IMR-90 (cell line): ENCODE measurements around the gene CASK. TPM values are rescaled to one million over a fixed set of nuclear protein-coding genes. Genes with fewer than 3 reads are reported as not detected.
A peak's percentile ranks its signal among the peaks of the same experiment; 100 is the strongest.

Source experiments
- ATAC-seq: fragments of 200-7000 bp; cut with Tn5 transposase; 2 replicates; pipeline ENCODE4 v1.9.1; 2020; ENCODE audit warnings: low read depth, mild to moderate bottlenecking, moderate library complexity
- BruUV-seq: library from RNA; stranded (reverse); fragments of 400-500 nt; replicated peaks from 2 replicates; lab custom pipeline; 2021; lab: Mats Ljungman, UMichigan
- CTCF ChIA-PET: fragments of 300-600 bp; formaldehyde crosslinking; extraction: SDS; loops from one replicate; lab custom pipeline; 2021; ENCODE audit warnings: antibody characterized with exemption; lab: Yijun Ruan, JAX
- POLR2A ChIA-PET: fragments of 300-600 bp; sonication (Branson Sonifier 250); formaldehyde crosslinking; loops from one replicate; lab custom pipeline; 2022; ENCODE audit warnings: antibody characterized with exemption; ENCODE audit not compliant: unreplicated experiment; lab: Charles Lee
- DNase-seq: peaks from one replicate; pipeline ENCODE4 v3.0.0; 2013
- H2AFZ ChIP-seq: replicated peaks from 2 replicates; pipeline ENCODE3; 2013; ENCODE audit warnings: low read length, mild to moderate bottlenecking; ENCODE audit not compliant: poor library complexity
- H2AK5ac ChIP-seq: 2 replicates; pipeline ENCODE4 v1.6.1; 2013; ENCODE audit warnings: low read depth, low read length, inconsistent platforms
- H2AK9ac ChIP-seq: replicated peaks from 2 replicates; pipeline ENCODE3; 2013; ENCODE audit warnings: mild to moderate bottlenecking, low read depth, low read length, moderate library complexity; ENCODE audit not compliant: poor library complexity
- H2BK120ac ChIP-seq: 2 replicates; pipeline ENCODE4 v1.6.1; 2013; ENCODE audit warnings: low read depth, low read length, inconsistent platforms
- H2BK15ac ChIP-seq: 3 replicates; pipeline ENCODE4 v1.6.1; 2013; ENCODE audit warnings: low read depth, low read length, inconsistent platforms
- H2BK20ac ChIP-seq: 2 replicates; pipeline ENCODE4 v1.6.1; 2013; ENCODE audit warnings: low read depth, mild to moderate bottlenecking, inconsistent platforms, low read length, moderate library complexity
- H2BK5ac ChIP-seq: 2 replicates; pipeline ENCODE4 v1.6.1; 2013; ENCODE audit warnings: mild to moderate bottlenecking, low read depth, low read length, inconsistent platforms; ENCODE audit not compliant: poor library complexity, severe bottlenecking
- H3K14ac ChIP-seq: replicated peaks from 2 replicates; pipeline ENCODE4 v1.6.1; 2013; ENCODE audit warnings: low read depth, low read length, inconsistent platforms
- H3K18ac ChIP-seq: 2 replicates; pipeline ENCODE4 v1.6.1; 2013; ENCODE audit warnings: low read depth, low read length, control low read depth
- H3K23ac ChIP-seq: 2 replicates; pipeline ENCODE4 v1.6.1; 2013; ENCODE audit warnings: low read depth, low read length, inconsistent platforms
- H3K27ac ChIP-seq: 2 replicates; pipeline ENCODE4 v1.5.1; 2013; ENCODE audit warnings: mild to moderate bottlenecking, control low read depth, low read length; ENCODE audit not compliant: insufficient read depth
- H3K27me3 ChIP-seq: 2 replicates; pipeline ENCODE4 v1.6.1; 2013; ENCODE audit warnings: low read length; ENCODE audit not compliant: control insufficient read depth, insufficient read depth
- H3K36me3 ChIP-seq: 2 replicates; pipeline ENCODE4 v1.6.1; 2013; ENCODE audit warnings: low read length, mixed read lengths; ENCODE audit not compliant: control insufficient read depth, insufficient read depth
- H3K4ac ChIP-seq: 2 replicates; pipeline ENCODE4 v1.6.1; 2013; ENCODE audit warnings: low read depth, low read length, inconsistent platforms
- H3K4me1 ChIP-seq: 2 replicates; pipeline ENCODE4 v1.6.1; 2013; ENCODE audit warnings: low read length, mixed read lengths; ENCODE audit not compliant: control insufficient read depth, insufficient read depth
- H3K4me2 ChIP-seq: 2 replicates; pipeline ENCODE4 v1.6.1; 2013; ENCODE audit warnings: low read depth, mild to moderate bottlenecking, control low read depth, low read length, moderate library complexity
- H3K4me3 ChIP-seq: 2 replicates; pipeline ENCODE4 v1.5.1; 2013; ENCODE audit warnings: low read depth, mild to moderate bottlenecking, control low read depth, low read length, moderate library complexity; ENCODE audit not compliant: insufficient read depth
- H3K56ac ChIP-seq: 2 replicates; pipeline ENCODE4 v1.6.1; 2013; ENCODE audit warnings: low read length, inconsistent platforms; ENCODE audit not compliant: insufficient read depth; ENCODE audit errors: extremely low read depth
- H3K79me1 ChIP-seq, 2 experiments: 2 replicates each; pipeline ENCODE4 v1.6.1; 2013; ENCODE audit warnings: low read length in 2 of 2, inconsistent platforms in 1 of 2, low read depth in 1 of 2
- H3K9ac ChIP-seq: 2 replicates; pipeline ENCODE4 v1.6.1; 2013; ENCODE audit warnings: low read depth, low read length, control low read depth
- H3K9me1 ChIP-seq: 2 replicates; pipeline ENCODE4 v1.6.1; 2013; ENCODE audit warnings: low read length, inconsistent platforms; ENCODE audit not compliant: insufficient read depth
- H3K9me3 ChIP-seq: 2 replicates; pipeline ENCODE4 v1.6.1; 2013; ENCODE audit warnings: low read length; ENCODE audit not compliant: control insufficient read depth, insufficient read depth
- H4K20me1 ChIP-seq: 2 replicates; pipeline ENCODE4 v1.6.1; 2013; ENCODE audit warnings: low read length, inconsistent platforms; ENCODE audit not compliant: insufficient read depth
- H4K5ac ChIP-seq: 2 replicates; pipeline ENCODE4 v1.6.1; 2013; ENCODE audit warnings: mild to moderate bottlenecking, low read depth, low read length, control low read depth
- H4K8ac ChIP-seq, 2 experiments: 2 replicates each; pipeline ENCODE4 v1.6.1; 2013; ENCODE audit warnings: low read depth in 2 of 2, low read length in 2 of 2, control low read depth in 1 of 2, inconsistent platforms in 1 of 2
- H4K91ac ChIP-seq: 2 replicates; pipeline ENCODE4 v1.6.1; 2013; ENCODE audit warnings: low read depth, low read length, inconsistent platforms; ENCODE audit not compliant: insufficient read depth
- CEBPB ChIP-seq: IDR thresholded peaks from 2 replicates; pipeline ENCODE4 v1.6.1; 2012; ENCODE audit warnings: low read depth, low read length, improper control_type of control experiment
- MAFK ChIP-seq: IDR thresholded peaks from 2 replicates; pipeline ENCODE4 v1.6.1; 2012; ENCODE audit warnings: low read depth, low read length, improper control_type of control experiment
- MAZ ChIP-seq: IDR thresholded peaks from 2 replicates; pipeline ENCODE4 v1.6.1; 2012; ENCODE audit warnings: low read depth, mild to moderate bottlenecking, low read length, improper control_type of control experiment, moderate library complexity, borderline replicate concordance
- NFE2L2 ChIP-seq: fragments of 150-350 bp; IDR thresholded peaks from 2 replicates; pipeline ENCODE4 v1.6.1; 2016; ENCODE audit warnings: low read depth, mild to moderate bottlenecking, low read length
- RAD21 ChIP-seq: IDR thresholded peaks from 2 replicates; pipeline ENCODE4 v1.6.1; 2012; ENCODE audit warnings: low read length, improper control_type of control experiment
- USF2 ChIP-seq: fragments of 150-350 bp; IDR thresholded peaks from 2 replicates; pipeline ENCODE4 v1.6.1; 2017; ENCODE audit warnings: mild to moderate bottlenecking, antibody characterized with exemption, low read length, low read depth
- WGBS, 2 experiments: methylation state at CpG; one replicate each; pipeline versions ENCODE4 v1.1.5 to v1.1.7; 2013; ENCODE audit warnings: missing lambda C conversion rate in 2 of 2; ENCODE audit not compliant: insufficient read length in 1 of 2; ENCODE audit errors: extremely low coverage in 2 of 2; 5-methylcytosine and 5-hydroxymethylcytosine counted together
- dilution Hi-C: fragments of 300-500 bp; cut with HindIII; formaldehyde crosslinking; loops from one replicate; pipeline ENCODE4 v1.14.3; 2018; ENCODE audit warnings: low sequenced_read_pairs; ENCODE audit not compliant: unreplicated experiment
- in situ Hi-C: fragments of 300-500 bp; cut with MboI; formaldehyde crosslinking; loops from 3 replicates; pipeline ENCODE4 v1.14.3; 2019; ENCODE audit warnings: low sequenced_read_pairs, inconsistent platforms, mixed read lengths
- intact Hi-C: fragments of 100-400 bp; cut with micrococcal nuclease; formaldehyde crosslinking; loops from 2 replicates; pipeline ENCODE4 v1.10.0; 2022
- polyA plus RNA-seq, 3 experiments: library from polyadenylated mRNA; depleted of rRNA; stranded (reverse); fragments of >200 nt; gene quantifications; 2 replicates each; pipeline ENCODE4 v1.2.3, GENCODE V29; 2012; ENCODE audit warnings: low replicate concordance in 1 of 3
- total RNA-seq: library from RNA; depleted of rRNA; stranded (reverse); fragments of >200 nt; gene quantifications from 2 replicates; pipeline ENCODE4 v1.2.3, GENCODE V29; 2012
- TF ChIP-seq, protein P1 (sequence below): fragments of 150-350 bp; IDR thresholded peaks from 2 replicates; pipeline ENCODE4 v1.6.1; 2016; ENCODE audit warnings: low read depth, mild to moderate bottlenecking, low read length, moderate library complexity, borderline replicate concordance

CASK gene
- total and polyA plus RNA-seq, 2 of the 4 experiments (the other 2 are of a cell fraction), result 9.4 to 17.7 TPM

GRCh38 chrX:41708486-41708885, 214.9 kb downstream of the CASK start:
- no CpG with 5 or more reads among the region's 3 CpGs for WGBS, 2 experiments
- no peak overlapping the region for H3K9ac ChIP-seq
- no peak for DNase-seq
- H2BK15ac ChIP-seq, result no peak overlapping the region
- intact Hi-C loops, result no loop called here
- H2BK5ac ChIP-seq, result no peak overlapping the region
- no peaks in the 10 kb centered on the region; a peak in 1 of 4 replicates for H3K79me1 ChIP-seq
- no peak overlapping the region for H3K18ac ChIP-seq
- no TSS peak for BruUV-seq
- no peaks in the 10 kb centered on the region for H3K9me1 ChIP-seq
- H2BK120ac ChIP-seq, result no peak overlapping the region
- H3K4me1 ChIP-seq, result no peaks in the 10 kb centered on the region
- peaks cover 2% of the 10 kb centered on the region; the same call in 1 of the 2 replicates for H3K27me3 ChIP-seq
- H3K27ac ChIP-seq, result no peak overlapping the region
- H2AK5ac ChIP-seq, result no peak overlapping the region
- H3K9me3 ChIP-seq, result no peaks in the 10 kb centered on the region
- ChIA-PET POLR2A (no interaction called here), CTCF (no interaction called here)
- H2BK20ac ChIP-seq, result no peak overlapping the region
- no peak for ATAC-seq
- no peak overlapping the region for H4K91ac ChIP-seq
- in situ Hi-C loops, result no loop called here
- no peak overlapping the region for H3K23ac ChIP-seq
- TF ChIP-seq, protein P1, sequence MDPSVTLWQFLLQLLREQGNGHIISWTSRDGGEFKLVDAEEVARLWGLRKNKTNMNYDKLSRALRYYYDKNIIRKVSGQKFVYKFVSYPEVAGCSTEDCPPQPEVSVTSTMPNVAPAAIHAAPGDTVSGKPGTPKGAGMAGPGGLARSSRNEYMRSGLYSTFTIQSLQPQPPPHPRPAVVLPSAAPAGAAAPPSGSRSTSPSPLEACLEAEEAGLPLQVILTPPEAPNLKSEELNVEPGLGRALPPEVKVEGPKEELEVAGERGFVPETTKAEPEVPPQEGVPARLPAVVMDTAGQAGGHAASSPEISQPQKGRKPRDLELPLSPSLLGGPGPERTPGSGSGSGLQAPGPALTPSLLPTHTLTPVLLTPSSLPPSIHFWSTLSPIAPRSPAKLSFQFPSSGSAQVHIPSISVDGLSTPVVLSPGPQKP, result no peak
- TF ChIP-seq NFE2L2 (no peak), CEBPB (no peak), MAFK (0 out of 2 replicates have a peak, but pooled peaks have one; percentile 10), USF2 (no peak), MAZ (no peak), RAD21 (no peak)
- no peak overlapping the region for H2AFZ ChIP-seq
- no peak overlapping the region for H3K4me2 ChIP-seq
- H4K5ac ChIP-seq, result no peak overlapping the region
- no peaks in the 10 kb centered on the region for H3K36me3 ChIP-seq
- H3K56ac ChIP-seq, result no peak overlapping the region
- no peak overlapping the region for H4K8ac ChIP-seq
- dilution Hi-C loops, result no loop called here
- no peak overlapping the region for H3K14ac ChIP-seq
- H2AK9ac ChIP-seq, result no peak overlapping the region
- H3K4me3 ChIP-seq, result no peak overlapping the region
- H4K20me1 ChIP-seq, result no peaks in the 10 kb centered on the region
- no peak overlapping the region for H3K4ac ChIP-seq
